GM20000 (cell line): Measurements from ENCODE around the gene MPRIP.
"Not testable (repeated sequence)": the region's sequence is repeated elsewhere in the genome, so short reads cannot be mapped to it uniquely, and the experiment has no call there.

Source experiments
- DNase-seq: peaks from one replicate; pipeline ENCODE4 v3.0.0; 2012; ENCODE audit warnings: low spot score
- TF ChIP-seq, protein P1 (sequence below): IDR thresholded peaks from 2 replicates; pipeline ENCODE4 v1.5.1; 2012; ENCODE audit warnings: mild to moderate bottlenecking, control low read depth; ENCODE audit errors: extremely low read depth, missing control alignments

MPRIP gene, protein sequence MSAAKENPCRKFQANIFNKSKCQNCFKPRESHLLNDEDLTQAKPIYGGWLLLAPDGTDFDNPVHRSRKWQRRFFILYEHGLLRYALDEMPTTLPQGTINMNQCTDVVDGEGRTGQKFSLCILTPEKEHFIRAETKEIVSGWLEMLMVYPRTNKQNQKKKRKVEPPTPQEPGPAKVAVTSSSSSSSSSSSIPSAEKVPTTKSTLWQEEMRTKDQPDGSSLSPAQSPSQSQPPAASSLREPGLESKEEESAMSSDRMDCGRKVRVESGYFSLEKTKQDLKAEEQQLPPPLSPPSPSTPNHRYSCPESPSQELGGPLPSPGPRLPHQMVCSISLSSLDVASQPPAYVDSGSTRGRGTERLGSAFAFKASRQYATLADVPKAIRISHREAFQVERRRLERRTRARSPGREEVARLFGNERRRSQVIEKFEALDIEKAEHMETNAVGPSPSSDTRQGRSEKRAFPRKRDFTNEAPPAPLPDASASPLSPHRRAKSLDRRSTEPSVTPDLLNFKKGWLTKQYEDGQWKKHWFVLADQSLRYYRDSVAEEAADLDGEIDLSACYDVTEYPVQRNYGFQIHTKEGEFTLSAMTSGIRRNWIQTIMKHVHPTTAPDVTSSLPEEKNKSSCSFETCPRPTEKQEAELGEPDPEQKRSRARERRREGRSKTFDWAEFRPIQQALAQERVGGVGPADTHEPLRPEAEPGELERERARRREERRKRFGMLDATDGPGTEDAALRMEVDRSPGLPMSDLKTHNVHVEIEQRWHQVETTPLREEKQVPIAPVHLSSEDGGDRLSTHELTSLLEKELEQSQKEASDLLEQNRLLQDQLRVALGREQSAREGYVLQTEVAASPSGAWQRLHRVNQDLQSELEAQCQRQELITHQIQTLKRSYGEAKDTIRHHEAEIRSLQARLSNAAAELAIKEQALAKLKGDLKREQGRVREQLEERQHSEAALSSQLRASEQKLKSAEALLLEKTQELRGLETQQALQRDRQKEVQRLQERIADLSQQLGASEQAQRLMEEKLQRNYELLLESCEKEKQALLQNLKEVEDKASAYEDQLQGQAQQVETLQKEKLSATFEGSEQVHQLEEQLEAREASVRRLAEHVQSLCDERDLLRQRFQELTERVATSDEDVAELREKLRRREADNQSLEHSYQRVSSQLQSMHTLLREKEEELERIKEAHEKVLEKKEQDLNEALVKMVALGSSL (N-terminal part only)

DNA sequence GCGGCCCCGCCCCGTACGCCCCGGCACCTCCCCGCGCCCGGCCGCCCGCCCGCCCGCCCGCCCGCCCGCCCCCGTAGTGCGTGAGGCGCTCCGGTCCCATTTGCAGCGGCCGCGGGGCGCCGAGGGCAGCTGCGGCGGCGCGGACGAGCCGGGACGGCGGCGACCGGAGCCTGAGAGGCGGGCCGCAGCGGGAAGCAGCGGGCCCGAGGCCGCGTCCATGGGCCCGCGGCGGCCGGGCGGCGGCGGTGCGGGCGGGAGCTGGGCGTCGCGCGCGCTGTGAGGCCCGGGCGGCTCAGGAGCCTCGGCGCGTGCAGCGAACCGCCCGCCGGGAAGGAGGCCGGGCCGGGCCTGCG is at the start of gene MPRIP:
TSS of gene MPRIP (plus strand) at position 74 of the 353 bp plus-strand sequence. CDS start 392 bp downstream, outside the sequence.
- TF ChIP-seq, protein P1, sequence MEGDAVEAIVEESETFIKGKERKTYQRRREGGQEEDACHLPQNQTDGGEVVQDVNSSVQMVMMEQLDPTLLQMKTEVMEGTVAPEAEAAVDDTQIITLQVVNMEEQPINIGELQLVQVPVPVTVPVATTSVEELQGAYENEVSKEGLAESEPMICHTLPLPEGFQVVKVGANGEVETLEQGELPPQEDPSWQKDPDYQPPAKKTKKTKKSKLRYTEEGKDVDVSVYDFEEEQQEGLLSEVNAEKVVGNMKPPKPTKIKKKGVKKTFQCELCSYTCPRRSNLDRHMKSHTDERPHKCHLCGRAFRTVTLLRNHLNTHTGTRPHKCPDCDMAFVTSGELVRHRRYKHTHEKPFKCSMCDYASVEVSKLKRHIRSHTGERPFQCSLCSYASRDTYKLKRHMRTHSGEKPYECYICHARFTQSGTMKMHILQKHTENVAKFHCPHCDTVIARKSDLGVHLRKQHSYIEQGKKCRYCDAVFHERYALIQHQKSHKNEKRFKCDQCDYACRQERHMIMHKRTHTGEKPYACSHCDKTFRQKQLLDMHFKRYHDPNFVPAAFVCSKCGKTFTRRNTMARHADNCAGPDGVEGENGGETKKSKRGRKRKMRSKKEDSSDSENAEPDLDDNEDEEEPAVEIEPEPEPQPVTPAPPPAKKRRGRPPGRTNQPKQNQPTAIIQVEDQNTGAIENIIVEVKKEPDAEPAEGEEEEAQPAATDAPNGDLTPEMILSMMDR = no peak
- DNase-seq = no peak

DNA sequence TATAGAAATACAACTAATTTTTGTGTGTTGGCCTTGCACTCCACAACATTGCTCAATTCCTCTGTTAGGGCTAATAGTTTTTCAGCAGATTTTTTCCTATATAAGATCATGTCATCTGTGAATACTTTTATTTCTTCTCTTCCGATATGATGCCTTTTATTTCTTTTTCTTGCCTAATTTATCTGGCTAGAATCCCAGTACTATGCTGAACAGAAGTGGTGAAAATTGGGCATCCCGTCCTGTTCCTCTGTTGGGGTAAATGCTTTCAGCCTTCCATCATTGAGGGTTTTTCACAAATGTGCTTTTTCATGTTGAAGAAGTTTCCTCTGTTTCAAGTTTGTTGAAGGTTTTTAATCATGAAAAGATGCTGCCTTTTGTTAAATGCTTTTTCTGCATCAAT is 47.6 kb upstream of the MPRIP start:
- DNase-seq = no peak
- TF ChIP-seq, protein P1 = no peak

DNA sequence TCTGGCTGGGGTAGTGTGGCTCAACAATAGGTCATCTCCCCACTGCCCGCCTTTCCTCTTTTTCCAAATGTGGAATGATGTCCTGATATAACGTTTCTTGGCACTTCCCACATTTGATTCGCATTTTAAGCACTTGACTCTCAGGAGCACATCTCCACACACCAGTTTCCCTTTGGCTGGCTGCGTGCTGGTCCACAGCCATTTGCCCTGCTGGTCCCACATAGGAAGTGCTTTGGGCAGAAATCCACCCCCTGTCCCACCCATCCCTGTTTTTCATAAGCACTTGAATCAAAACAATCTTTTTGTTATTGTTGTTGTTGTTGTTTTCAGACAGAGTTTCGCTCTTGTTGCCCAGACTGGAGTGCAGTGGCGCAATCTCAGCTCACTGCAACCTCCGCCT is 46.3 kb upstream of the MPRIP start:
- TF ChIP-seq, protein P1 = no peak
- DNase-seq = no peak

DNA sequence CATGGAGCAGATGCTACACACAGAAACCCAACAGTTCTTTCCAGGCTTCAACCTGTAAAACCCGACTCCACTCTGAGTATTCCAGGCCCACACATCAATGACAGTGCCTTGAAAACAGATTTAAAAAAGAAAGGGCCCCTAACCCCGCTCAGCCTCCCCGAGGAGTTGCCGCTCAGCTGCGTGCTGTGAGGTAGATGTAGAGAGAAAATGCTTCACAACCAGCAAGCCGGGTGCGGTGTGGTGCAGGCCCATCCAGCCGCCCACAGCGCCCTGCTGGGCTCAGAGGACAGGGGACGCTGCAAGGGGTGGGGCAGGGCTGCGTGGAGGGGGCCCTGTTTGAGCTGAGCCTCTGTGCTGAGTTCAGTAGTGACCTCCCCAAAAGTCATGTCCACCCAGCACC is 45.5 kb upstream of the MPRIP start:
- not testable (repeated sequence) for DNase-seq

DNA sequence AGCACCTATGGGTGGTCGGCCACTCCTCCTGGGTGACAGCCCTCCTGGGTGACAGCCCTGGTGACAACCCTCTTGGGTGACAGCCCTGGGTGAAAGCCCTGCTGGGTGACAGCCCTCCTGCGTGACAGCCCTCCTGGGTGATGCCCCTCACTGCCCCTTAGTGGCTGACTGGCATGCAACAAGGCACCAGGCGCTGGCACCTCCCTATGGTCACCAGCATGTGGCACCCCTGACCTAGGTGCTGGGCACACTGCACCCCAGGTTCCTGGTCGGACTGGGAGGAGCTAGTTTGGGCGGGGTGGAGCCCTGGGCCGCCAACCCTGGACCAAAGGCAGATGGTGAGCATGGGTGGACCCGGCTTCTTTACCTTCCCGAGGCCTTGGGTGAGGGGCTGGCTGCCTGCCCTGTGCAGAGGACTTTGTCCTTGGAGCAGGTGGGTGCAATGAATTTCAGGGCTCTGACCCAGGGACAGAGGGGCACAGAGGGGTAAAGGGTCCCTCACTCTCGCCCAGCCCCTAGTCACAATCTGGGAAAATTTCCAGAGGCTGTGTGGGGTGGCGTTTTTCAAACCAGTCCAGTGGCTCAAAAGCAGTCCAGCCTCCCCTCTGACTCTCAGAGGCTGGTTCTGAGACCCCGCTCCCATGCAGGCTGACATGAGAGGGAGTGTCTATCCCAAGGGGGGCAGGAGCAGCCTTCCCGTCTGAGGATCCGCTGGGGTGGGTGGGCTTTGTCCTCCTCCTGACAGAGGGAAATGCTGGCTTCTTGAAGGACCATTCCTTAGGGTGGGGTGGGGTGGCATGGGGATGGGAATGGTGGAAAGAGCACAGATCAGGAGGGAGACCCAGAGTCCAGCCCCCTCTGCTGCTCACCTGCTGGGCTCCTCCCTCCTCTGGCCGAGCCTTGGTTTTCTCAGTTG is 44.5 kb upstream of the MPRIP start:
- TF ChIP-seq, protein P1 = no peak

DNA sequence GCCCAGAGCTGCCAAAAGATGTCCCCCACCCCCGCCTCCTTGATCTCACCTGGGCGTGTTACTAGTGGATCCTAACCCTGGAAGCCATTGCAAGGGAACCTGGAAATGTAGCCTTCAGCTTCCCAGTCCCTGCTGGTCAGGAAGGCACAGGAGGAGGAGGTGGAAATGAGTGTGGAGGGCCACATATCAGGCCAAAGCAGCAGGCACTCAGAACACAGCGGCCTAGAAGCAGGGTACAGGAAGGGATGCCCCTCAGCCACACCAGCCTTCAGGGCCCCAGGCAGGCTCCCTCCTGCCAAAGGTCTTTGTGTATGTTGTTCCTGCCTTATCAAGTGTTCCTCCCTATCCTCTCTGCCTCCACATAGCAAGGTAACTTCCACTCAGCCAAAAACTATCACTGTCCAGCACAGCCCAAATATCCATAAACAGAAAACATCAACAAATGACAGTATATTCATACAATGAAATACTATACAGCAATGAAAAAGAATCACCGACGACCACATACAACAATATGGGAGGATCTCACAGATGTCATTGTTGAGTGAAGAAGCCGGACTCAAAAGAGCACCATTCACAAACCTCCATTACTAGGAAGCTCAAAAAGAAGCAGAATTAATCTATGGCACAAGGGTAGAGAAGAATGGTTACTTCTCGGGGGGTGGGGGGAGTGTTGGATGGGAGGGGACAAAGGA is 42.2 kb upstream of the MPRIP start:
- TF ChIP-seq, protein P1 = no peak
- DNase-seq = no peak

More for the DNA sequence above, 44.5 kb upstream of the MPRIP start:
- no peak for DNase-seq
